WTC11 (cell line): ENCODE measurements around the gene PRKCE. TPM values are rescaled to one million over a fixed set of nuclear protein-coding genes. Genes with fewer than 3 reads are reported as not detected.

Experiments
- ATAC-seq: fragments of 200-7000 bp; cut with Tn5 transposase; 2 replicates; pipeline ENCODE4 v1.10.0; 2021; ENCODE audit warnings: mild to moderate bottlenecking, moderate library complexity
- CTCF ChIA-PET: fragments of 300-600 bp; sonication (Branson Sonifier 250); formaldehyde crosslinking; loops from one replicate; lab custom pipeline; 2021; ENCODE audit warnings: antibody characterized with exemption; lab: Charles Lee
- POLR2A ChIA-PET: fragments of 350-600 bp; sonication (Branson Sonifier 250); formaldehyde crosslinking; loops from one replicate; lab custom pipeline; 2021; ENCODE audit warnings: antibody characterized with exemption; lab: Charles Lee
- DNase-seq: peaks from one replicate; pipeline ENCODE4 v3.0.0; 2021; ENCODE audit warnings: low spot score
- H3K27ac Mint-ChIP-seq: 2 replicates; pipeline ENCODE4 v1.8.0; 2021; ENCODE audit warnings: mixed read lengths
- H3K27me3 Mint-ChIP-seq: 2 replicates; pipeline ENCODE4 v1.8.0; 2021; ENCODE audit warnings: low read depth, mild to moderate bottlenecking, moderate library complexity, mixed read lengths
- H3K36me3 Mint-ChIP-seq: 2 replicates; pipeline ENCODE4 v1.8.0; 2021; ENCODE audit warnings: mixed read lengths
- H3K4me1 Mint-ChIP-seq: 2 replicates; pipeline ENCODE4 v1.8.0; 2022; ENCODE audit warnings: mixed read lengths
- H3K4me3 Mint-ChIP-seq: 2 replicates; pipeline ENCODE4 v1.8.0; 2021; ENCODE audit warnings: mild to moderate bottlenecking, moderate library complexity, mixed read lengths
- H3K9me3 Mint-ChIP-seq: 2 replicates; pipeline ENCODE4 v1.8.0; 2021; ENCODE audit warnings: mixed read lengths
- CBFB ChIP-seq: sonication (generic); formaldehyde crosslinking; IDR thresholded peaks from 2 replicates; pipeline ENCODE4 v1.8.1; 2022; ENCODE audit warnings: mild to moderate bottlenecking, low read depth, missing genetic modification reagents
- CREB1 ChIP-seq: sonication (generic); formaldehyde crosslinking; IDR thresholded peaks from 2 replicates; pipeline ENCODE4 v1.8.0; 2023; ENCODE audit warnings: mild to moderate bottlenecking, missing genetic modification reagents
- CREM ChIP-seq: sonication (generic); formaldehyde crosslinking; IDR thresholded peaks from 2 replicates; pipeline ENCODE4 v1.8.1; 2022; ENCODE audit warnings: mild to moderate bottlenecking, missing genetic modification reagents, moderate library complexity
- E2F1 ChIP-seq: sonication (generic); formaldehyde crosslinking; IDR thresholded peaks from 2 replicates; pipeline ENCODE4 v1.8.0; 2022; ENCODE audit warnings: mild to moderate bottlenecking, missing genetic modification reagents
- E2F4 ChIP-seq: sonication (generic); formaldehyde crosslinking; IDR thresholded peaks from 2 replicates; pipeline ENCODE4 v1.8.1; 2022; ENCODE audit warnings: low read depth, mild to moderate bottlenecking, moderate library complexity, missing genetic modification reagents, borderline replicate concordance
- FOXJ3 ChIP-seq: sonication (generic); formaldehyde crosslinking; IDR thresholded peaks from 2 replicates; pipeline ENCODE4 v1.9.0; 2021; ENCODE audit warnings: missing genetic modification reagents, mild to moderate bottlenecking, borderline replicate concordance
- FOXP1 ChIP-seq: sonication (generic); formaldehyde crosslinking; IDR thresholded peaks from 2 replicates; pipeline ENCODE4 v1.8.0; 2022; ENCODE audit warnings: missing genetic modification reagents, mild to moderate bottlenecking, moderate library complexity, borderline replicate concordance
- IRF2 ChIP-seq: sonication (generic); formaldehyde crosslinking; IDR thresholded peaks from 2 replicates; pipeline ENCODE4 v1.8.0; 2022; ENCODE audit warnings: low read depth, missing genetic modification reagents, borderline replicate concordance
- MAX ChIP-seq: sonication (generic); formaldehyde crosslinking; IDR thresholded peaks from 2 replicates; pipeline ENCODE4 v1.8.0; 2022; ENCODE audit warnings: mild to moderate bottlenecking, missing genetic modification reagents
- MYBL2 ChIP-seq: sonication (generic); formaldehyde crosslinking; IDR thresholded peaks from 2 replicates; pipeline ENCODE4 v1.8.1; 2023; ENCODE audit warnings: mild to moderate bottlenecking, moderate library complexity, missing genetic modification reagents
- NR1H2 ChIP-seq: sonication (generic); formaldehyde crosslinking; IDR thresholded peaks from 2 replicates; pipeline ENCODE4 v1.9.0; 2021; ENCODE audit warnings: mild to moderate bottlenecking, moderate library complexity, missing genetic modification reagents
- NR3C1 ChIP-seq: sonication (generic); formaldehyde crosslinking; conservative IDR thresholded peaks from 2 replicates; pipeline ENCODE4 v1.8.1; 2023; ENCODE audit warnings: low read depth, mild to moderate bottlenecking, missing genetic modification reagents
- PRRX2 ChIP-seq: fragments of 250-450 bp; sonication (Bioruptor Pico); IDR thresholded peaks from 2 replicates; pipeline ENCODE4 v1.8.0; 2021; ENCODE audit warnings: mild to moderate bottlenecking
- SMAD4 ChIP-seq: sonication (generic); formaldehyde crosslinking; IDR thresholded peaks from 2 replicates; pipeline ENCODE4 v1.8.0; 2022; ENCODE audit warnings: mild to moderate bottlenecking, missing genetic modification reagents
- STAT6 ChIP-seq: sonication (generic); formaldehyde crosslinking; conservative IDR thresholded peaks from 2 replicates; pipeline ENCODE4 v1.8.1; 2023; ENCODE audit warnings: mild to moderate bottlenecking, low read depth, missing genetic modification reagents, moderate library complexity
- TCF7 ChIP-seq: sonication (generic); formaldehyde crosslinking; IDR thresholded peaks from 2 replicates; pipeline ENCODE4 v1.8.0; 2022; ENCODE audit warnings: mild to moderate bottlenecking, low read depth, missing genetic modification reagents, moderate library complexity
- TEAD1 ChIP-seq: sonication (generic); formaldehyde crosslinking; IDR thresholded peaks from 2 replicates; pipeline ENCODE4 v1.8.0; 2022; ENCODE audit warnings: mild to moderate bottlenecking, missing genetic modification reagents
- USF1 ChIP-seq: sonication (generic); formaldehyde crosslinking; IDR thresholded peaks from 2 replicates; pipeline ENCODE4 v1.8.0; 2022; ENCODE audit warnings: mild to moderate bottlenecking, missing genetic modification reagents
- ZBTB21 ChIP-seq: sonication (generic); formaldehyde crosslinking; IDR thresholded peaks from 2 replicates; pipeline ENCODE4 v1.8.1; 2023; ENCODE audit warnings: mild to moderate bottlenecking, missing genetic modification reagents, borderline replicate concordance
- ZMAT4 ChIP-seq: fragments of 250-450 bp; sonication (Bioruptor Pico); IDR thresholded peaks from 2 replicates; pipeline ENCODE4 v1.9.0; 2021; ENCODE audit warnings: mild to moderate bottlenecking
- ZNF121 ChIP-seq: sonication (generic); formaldehyde crosslinking; IDR thresholded peaks from 2 replicates; pipeline ENCODE4 v1.8.0; 2023; ENCODE audit warnings: missing genetic modification reagents
- ZNF219 ChIP-seq: sonication (generic); formaldehyde crosslinking; IDR thresholded peaks from 2 replicates; pipeline ENCODE4 v1.8.0; 2023; ENCODE audit warnings: missing genetic modification reagents, mild to moderate bottlenecking, borderline replicate concordance
- ZNF263 ChIP-seq: sonication (generic); formaldehyde crosslinking; IDR thresholded peaks from 2 replicates; pipeline ENCODE4 v1.8.1; 2022; ENCODE audit warnings: low read depth, mild to moderate bottlenecking, moderate library complexity, missing genetic modification reagents
- ZNF425 ChIP-seq: fragments of 250-450 bp; sonication (Bioruptor Pico); conservative IDR thresholded peaks from 2 replicates; pipeline ENCODE4 v1.9.0; 2021; ENCODE audit warnings: mild to moderate bottlenecking
- total RNA-seq: library from RNA; stranded (reverse); gene quantifications from 3 replicates; pipeline ENCODE4 v1.2.3, GENCODE V29; 2021

PRKCE gene
- total RNA-seq, 1 experiment from 2014 or later, result 5.8 TPM

GRCh38 chr2:45944074-45944473 lies 292.6 kb downstream of the PRKCE start (continued):
- no peak for TF ChIP-seq STAT6 (CRISPR knock-in tag)
- TF ChIP-seq CBFB, result no peak
- TF ChIP-seq MAX, result no peak
- TF ChIP-seq ZNF121, result no peak
- TF ChIP-seq SMAD4, result no peak

- ATAC-seq (no peak), DNase-seq (no peak)
- Mint-ChIP-seq H3K36me3 (no peaks in the 10 kb centered on the region), H3K27ac (no peak overlapping the region), H3K9me3 (peaks cover 5% of the 10 kb centered on the region; the same call in 1 of the 2 replicates), H3K4me1 (peaks cover 32% of the 10 kb centered on the region)
- POLR2A ChIA-PET, result no interaction called here
- TF ChIP-seq NR3C1 (no peak), SMAD4 (no peak), ZNF121 (no peak), TEAD1 (CRISPR knock-in tag) (no peak), CREB1 (CRISPR knock-in tag) (no peak), PRRX2 (no peak), ZBTB21 (CRISPR knock-in tag) (no peak), TCF7 (no peak), ZNF425 (no peak), MAX (no peak), FOXP1 (CRISPR knock-in tag) (no peak)
- TF ChIP-seq, all 79 proteins: peak for 0
- CTCF ChIA-PET, result no interaction called here
- no peaks in the 10 kb centered on the region for H3K27me3 Mint-ChIP-seq
- H3K4me3 Mint-ChIP-seq, result no peak overlapping the region
Observed at GRCh38 chr2:45945302-45945717, 293.8 kb downstream of the PRKCE start.

GRCh38 chr2:45946023-45946422 lies 294.5 kb downstream of the PRKCE start:
- CTCF ChIA-PET, result no interaction called here
- H3K4me1 Mint-ChIP-seq, result peaks cover 32% of the 10 kb centered on the region
- DNase-seq (no peak), ATAC-seq (no peak)
- no peaks in the 10 kb centered on the region for H3K36me3 Mint-ChIP-seq
- H3K27me3 Mint-ChIP-seq, result no peaks in the 10 kb centered on the region
- H3K4me3 Mint-ChIP-seq, result no peak overlapping the region
- H3K27ac Mint-ChIP-seq, result no peak overlapping the region
- peaks cover 5% of the 10 kb centered on the region; the same call in 1 of the 2 replicates for H3K9me3 Mint-ChIP-seq
- POLR2A ChIA-PET, result interaction anchor here (0.6 kb wide), 2 partner anchors 21 to 44 kb away, joined by 3 read pairs; no protein-coding TSS in a partner anchor
- TF ChIP-seq CREM (CRISPR knock-in tag), result no peak
- TF ChIP-seq SMAD4, result no peak
- no peak for TF ChIP-seq E2F1 (CRISPR knock-in tag)
- TF ChIP-seq NR1H2 (CRISPR knock-in tag), result no peak
- TF ChIP-seq ZMAT4 (CRISPR knock-in tag), result no peak
- no peak for TF ChIP-seq USF1 (CRISPR knock-in tag)
- TF ChIP-seq E2F4, result no peak
- no peak for TF ChIP-seq ZNF219 (CRISPR knock-in tag)
- no peak for TF ChIP-seq ZNF263 (CRISPR knock-in tag)
- no peak for TF ChIP-seq FOXJ3 (CRISPR knock-in tag)
- TF ChIP-seq IRF2 (CRISPR knock-in tag), result no peak
- no peak for TF ChIP-seq MYBL2 (CRISPR knock-in tag)
